Cardiac muscle cell (in vitro differentiated cells and primary cell): Measurements from ENCODE around the gene EMILIN2. TPM values are rescaled to one million over a fixed set of nuclear protein-coding genes. Genes with fewer than 3 reads are reported as not detected.

Experiments
- DNase-seq, 2 donors: peaks; one replicate each; pipeline versions ENCODE4 v3.0.0 to v3.0.0-alpha.2; 2010 to 2017; ENCODE audit warnings: low read depth in 1 of 2, low spot score in 1 of 2
- H3K27ac ChIP-seq: fragments of 200-600 bp; sonication (generic); 2 replicates; pipeline ENCODE4 v1.5.1; 2016
- H3K27me3 ChIP-seq: fragments of 200-600 bp; sonication (generic); 2 replicates; pipeline ENCODE4 v1.6.0; 2016; ENCODE audit warnings: control low read depth
- H3K36me3 ChIP-seq: fragments of 200-600 bp; sonication (generic); 2 replicates; pipeline ENCODE4 v1.5.1; 2016; ENCODE audit warnings: control low read depth
- H3K4me1 ChIP-seq: fragments of 200-600 bp; sonication (generic); 2 replicates; pipeline ENCODE4 v1.8.1; 2017; ENCODE audit warnings: low read depth, mild to moderate bottlenecking, mixed run types
- H3K4me3 ChIP-seq: fragments of 200-600 bp; sonication (generic); 2 replicates; pipeline ENCODE4 v1.5.1; 2016; ENCODE audit warnings: mild to moderate bottlenecking
- H3K9me3 ChIP-seq: fragments of 200-600 bp; sonication (generic); 2 replicates; pipeline ENCODE4 v1.5.1; 2017; ENCODE audit warnings: low read depth, mild to moderate bottlenecking, control low read depth
- polyA plus RNA-seq: library from polyadenylated mRNA; unstranded; fragments of >200 nt; fragmentation: Nextera tagmentation; extraction: Ambion mirVana; gene quantifications from 2 replicates; pipeline ENCODE4 v1.2.1, GENCODE V29; 2016
- total RNA-seq: library from RNA; depleted of rRNA; stranded (reverse); fragments of >200 nt; gene quantifications from 2 replicates; pipeline ENCODE4 v1.2.3, GENCODE V29; 2016
- TF ChIP-seq, protein P1 (sequence below): IDR thresholded peaks from 2 replicates; pipeline ENCODE4 v1.5.1; 2012; ENCODE audit warnings: low read depth, mild to moderate bottlenecking, low read length

The EMILIN2 gene
- total and polyA plus RNA-seq, 2 experiments from 2014 or later = 96.8 to 134 TPM

DNA sequence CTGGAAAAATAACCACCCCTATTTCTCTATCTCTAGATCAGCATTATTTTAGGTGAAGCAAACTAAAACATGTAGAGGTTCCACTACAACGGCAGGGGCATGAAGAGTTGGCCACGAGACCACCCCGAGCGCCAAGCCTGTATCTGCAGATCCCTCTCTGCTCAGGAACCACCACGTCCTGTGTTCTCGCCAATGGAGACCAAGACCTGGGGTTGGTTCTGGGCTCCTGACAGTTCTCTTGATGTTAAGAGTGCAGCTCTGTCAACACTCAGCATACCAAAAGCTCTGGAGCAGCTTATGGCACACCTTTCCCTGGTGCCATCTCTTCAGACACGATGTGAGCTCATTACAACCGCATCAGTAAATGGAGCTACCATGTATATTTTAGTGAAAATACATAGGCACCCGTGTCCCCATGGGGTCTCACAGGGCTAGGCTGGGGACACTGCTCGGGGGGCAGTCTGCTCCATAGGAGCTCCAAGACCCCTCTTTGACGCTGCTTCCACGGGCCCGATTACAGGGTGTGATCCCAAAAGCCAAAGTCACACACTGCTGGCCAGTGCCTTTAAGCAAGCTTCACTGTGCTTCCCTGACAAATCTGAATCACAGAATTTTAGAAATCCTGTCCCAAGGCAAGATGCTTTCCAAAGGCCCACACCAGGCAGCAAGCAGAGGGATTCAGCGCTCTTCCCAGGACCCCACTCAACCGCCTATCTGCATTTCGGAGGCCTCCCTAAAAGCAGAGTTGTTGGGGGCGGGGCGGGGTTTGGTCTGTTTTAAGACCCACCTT, 72.2 kb downstream of the EMILIN2 start:
- no peaks in the 10 kb centered on the region for H3K9me3 ChIP-seq
- H3K4me3 ChIP-seq = no peak overlapping the region
- peaks cover 65% of the 10 kb centered on the region for H3K36me3 ChIP-seq
- TF ChIP-seq, protein P1, sequence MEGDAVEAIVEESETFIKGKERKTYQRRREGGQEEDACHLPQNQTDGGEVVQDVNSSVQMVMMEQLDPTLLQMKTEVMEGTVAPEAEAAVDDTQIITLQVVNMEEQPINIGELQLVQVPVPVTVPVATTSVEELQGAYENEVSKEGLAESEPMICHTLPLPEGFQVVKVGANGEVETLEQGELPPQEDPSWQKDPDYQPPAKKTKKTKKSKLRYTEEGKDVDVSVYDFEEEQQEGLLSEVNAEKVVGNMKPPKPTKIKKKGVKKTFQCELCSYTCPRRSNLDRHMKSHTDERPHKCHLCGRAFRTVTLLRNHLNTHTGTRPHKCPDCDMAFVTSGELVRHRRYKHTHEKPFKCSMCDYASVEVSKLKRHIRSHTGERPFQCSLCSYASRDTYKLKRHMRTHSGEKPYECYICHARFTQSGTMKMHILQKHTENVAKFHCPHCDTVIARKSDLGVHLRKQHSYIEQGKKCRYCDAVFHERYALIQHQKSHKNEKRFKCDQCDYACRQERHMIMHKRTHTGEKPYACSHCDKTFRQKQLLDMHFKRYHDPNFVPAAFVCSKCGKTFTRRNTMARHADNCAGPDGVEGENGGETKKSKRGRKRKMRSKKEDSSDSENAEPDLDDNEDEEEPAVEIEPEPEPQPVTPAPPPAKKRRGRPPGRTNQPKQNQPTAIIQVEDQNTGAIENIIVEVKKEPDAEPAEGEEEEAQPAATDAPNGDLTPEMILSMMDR = no peak
- no peaks in the 10 kb centered on the region for H3K4me1 ChIP-seq
- H3K27me3 ChIP-seq = no peaks in the 10 kb centered on the region
- H3K27ac ChIP-seq = peak overlapping the region; percentile 81
- DNase-seq = no peak

DNA sequence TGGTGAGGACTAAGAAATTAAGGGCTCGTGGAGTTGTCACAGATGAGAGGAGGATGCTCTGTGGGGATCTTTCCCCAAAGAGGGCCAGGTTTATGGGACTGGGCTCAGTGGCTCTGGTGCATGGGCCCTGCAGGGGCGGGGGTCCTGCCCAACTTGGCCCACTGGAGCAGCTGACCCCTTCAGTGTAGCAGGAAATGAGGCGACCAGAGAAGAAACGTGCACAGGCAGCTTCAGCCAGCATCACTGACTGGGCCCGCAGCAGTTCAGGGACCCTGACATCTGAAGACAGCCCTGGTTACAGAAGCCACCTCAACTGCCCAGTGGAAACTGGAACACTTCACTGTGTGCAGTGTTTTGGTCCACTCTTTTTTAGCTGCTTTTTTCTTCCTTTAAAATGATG, 72.8 kb downstream of the EMILIN2 start:
- H3K4me3 ChIP-seq = no peak overlapping the region
- DNase-seq = no peak
- TF ChIP-seq, protein P1 = no peak
- H3K36me3 ChIP-seq = peaks cover 66% of the 10 kb centered on the region
- no peaks in the 10 kb centered on the region for H3K9me3 ChIP-seq
- H3K27ac ChIP-seq = peak overlapping the region; percentile 81
- H3K4me1 ChIP-seq = no peaks in the 10 kb centered on the region
- H3K27me3 ChIP-seq = no peaks in the 10 kb centered on the region

DNA sequence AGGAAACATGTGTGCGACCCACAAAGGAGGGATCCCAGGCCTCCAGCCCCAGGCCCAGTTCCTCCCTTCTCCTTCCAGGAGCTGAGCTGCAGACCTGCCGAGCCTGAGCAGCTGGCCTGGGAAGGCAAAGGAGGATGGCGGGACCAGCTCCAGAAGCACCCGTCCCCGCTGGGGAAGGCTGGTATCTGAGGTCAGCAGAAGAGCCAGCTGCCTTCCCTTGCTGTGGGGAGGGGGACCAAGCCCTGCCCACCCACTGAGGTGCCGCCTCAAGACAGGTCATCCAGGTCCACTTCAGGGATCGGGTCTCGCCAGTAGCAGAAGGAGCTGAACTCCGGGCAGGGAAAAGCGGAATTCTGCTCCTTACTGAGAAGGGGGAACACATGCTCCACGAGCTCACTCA, 73.2 kb downstream of the EMILIN2 start:
- no peak for DNase-seq
- Histone ChIP-seq H3K27ac (peak overlapping the region; percentile 81), H3K36me3 (peaks cover 69% of the 10 kb centered on the region), H3K4me3 (no peak overlapping the region), H3K27me3 (no peaks in the 10 kb centered on the region), H3K9me3 (no peaks in the 10 kb centered on the region), H3K4me1 (no peaks in the 10 kb centered on the region)
- TF ChIP-seq, protein P1 = no peak

DNA sequence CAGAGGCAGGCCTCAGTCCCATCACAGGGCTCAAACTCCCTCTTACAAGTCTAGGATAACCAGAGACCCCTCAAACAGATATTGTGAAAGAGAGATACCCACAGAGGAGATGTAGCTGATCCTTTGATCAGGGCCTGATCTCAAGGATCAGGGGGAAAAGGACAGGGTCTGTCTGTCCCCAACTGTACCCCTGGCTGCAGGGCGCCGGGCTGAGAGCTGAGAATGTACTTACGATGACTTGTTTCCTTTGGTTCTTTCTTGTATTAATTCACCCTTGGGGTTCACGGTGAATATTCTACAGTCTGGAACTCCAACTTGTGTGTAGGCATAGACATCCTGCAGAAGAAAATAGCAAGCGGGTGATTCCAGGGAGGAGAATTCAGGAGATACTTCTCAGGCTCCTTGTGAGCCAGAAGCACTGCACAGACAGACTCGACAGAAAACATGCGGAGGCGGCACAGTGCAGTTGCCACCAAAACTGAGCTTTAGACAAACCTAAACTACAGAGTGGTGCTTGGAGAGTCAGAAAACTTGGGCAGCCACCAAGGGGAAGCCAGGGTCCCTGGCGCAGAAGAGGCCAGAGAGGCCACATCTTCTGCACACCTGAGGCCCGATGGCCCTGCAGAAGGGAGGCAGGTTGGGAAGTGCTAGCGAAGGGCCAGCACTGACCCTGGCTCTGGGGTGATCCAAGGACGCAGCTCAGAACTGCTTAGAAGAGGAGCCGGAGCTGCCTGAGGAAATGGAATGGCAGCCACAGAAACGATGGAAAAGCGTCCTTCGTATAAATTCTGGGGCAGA, 73.9 kb downstream of the EMILIN2 start:
- DNase-seq = no peak
- peak overlapping the region; percentile 81 for H3K27ac ChIP-seq
- H3K27me3 ChIP-seq = no peaks in the 10 kb centered on the region
- TF ChIP-seq, protein P1 = no peak
- peaks cover 68% of the 10 kb centered on the region for H3K36me3 ChIP-seq
- H3K4me3 ChIP-seq = no peak overlapping the region
- no peaks in the 10 kb centered on the region for H3K4me1 ChIP-seq
- H3K9me3 ChIP-seq = no peaks in the 10 kb centered on the region

DNA sequence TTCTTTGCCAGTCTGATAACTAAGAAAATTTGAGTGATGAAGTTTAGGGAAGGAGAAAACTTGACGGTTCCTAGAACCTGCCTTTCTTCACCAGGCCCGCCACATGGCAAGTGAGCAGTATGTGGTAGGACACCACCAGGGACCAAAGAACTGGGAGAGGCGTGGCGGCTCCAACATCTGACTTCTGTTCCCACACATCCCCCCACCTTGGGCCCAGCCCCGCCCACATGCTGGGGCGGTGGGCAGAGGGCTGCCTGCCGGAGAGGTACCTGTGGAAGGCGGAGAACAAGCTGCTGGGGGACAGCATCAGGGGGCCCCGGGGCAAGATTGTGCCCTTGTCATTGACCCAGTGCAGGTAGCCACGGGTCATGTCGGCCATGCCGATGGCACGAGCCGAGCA, 75.0 kb downstream of the EMILIN2 start:
- TF ChIP-seq, protein P1 = no peak
- Histone ChIP-seq H3K27me3 (no peaks in the 10 kb centered on the region), H3K4me1 (no peaks in the 10 kb centered on the region), H3K36me3 (peaks cover 57% of the 10 kb centered on the region), H3K9me3 (no peaks in the 10 kb centered on the region), H3K27ac (peak overlapping the region; percentile 72), H3K4me3 (no peak overlapping the region)
- no peak for DNase-seq
